Suprapubic skin (tissue), 3 donors: ENCODE results near the gene SLC12A6.

Experiments used
- POLR2AphosphoS5 ChIP-seq, 3 donors: sonication (generic); formaldehyde crosslinking; IDR thresholded peaks; one replicate each; pipeline ENCODE4 v1.6.1; 2017; ENCODE audit warnings: antibody characterized with exemption in 3 of 3
- TF ChIP-seq, protein P1 (sequence below), 2 donors: fragments of 200-600 bp in 1 of 2; fragments of 450-650 bp in 1 of 2; sonication (generic) in 1 of 2; IDR thresholded peaks; one replicate each; pipeline ENCODE4 v1.5.1; 2016 to 2019; ENCODE audit warnings: antibody characterized with exemption in 2 of 2, mild to moderate bottlenecking in 1 of 2, moderate library complexity in 1 of 2

DNA sequence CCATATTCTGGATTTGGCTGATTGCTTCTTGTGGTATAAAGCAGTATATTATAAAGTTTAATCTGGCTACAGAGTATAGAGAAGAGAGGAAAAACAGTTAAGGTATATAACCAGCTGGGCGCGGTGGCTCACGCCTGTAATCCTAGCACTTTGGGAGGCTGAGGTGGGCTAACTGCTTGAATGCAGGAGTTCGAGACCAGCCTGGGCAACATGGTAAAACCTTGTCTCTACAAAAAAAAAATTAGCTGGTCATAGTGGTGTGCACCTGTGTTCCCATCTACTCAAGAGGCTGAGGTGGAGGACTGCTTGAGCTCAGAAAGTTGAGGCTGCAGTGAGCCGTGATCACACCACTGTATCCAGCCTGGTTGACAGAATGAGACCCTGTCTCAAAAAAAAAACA, 7.3 kb downstream of the SLC12A6 start:
- TF ChIP-seq, protein P1, sequence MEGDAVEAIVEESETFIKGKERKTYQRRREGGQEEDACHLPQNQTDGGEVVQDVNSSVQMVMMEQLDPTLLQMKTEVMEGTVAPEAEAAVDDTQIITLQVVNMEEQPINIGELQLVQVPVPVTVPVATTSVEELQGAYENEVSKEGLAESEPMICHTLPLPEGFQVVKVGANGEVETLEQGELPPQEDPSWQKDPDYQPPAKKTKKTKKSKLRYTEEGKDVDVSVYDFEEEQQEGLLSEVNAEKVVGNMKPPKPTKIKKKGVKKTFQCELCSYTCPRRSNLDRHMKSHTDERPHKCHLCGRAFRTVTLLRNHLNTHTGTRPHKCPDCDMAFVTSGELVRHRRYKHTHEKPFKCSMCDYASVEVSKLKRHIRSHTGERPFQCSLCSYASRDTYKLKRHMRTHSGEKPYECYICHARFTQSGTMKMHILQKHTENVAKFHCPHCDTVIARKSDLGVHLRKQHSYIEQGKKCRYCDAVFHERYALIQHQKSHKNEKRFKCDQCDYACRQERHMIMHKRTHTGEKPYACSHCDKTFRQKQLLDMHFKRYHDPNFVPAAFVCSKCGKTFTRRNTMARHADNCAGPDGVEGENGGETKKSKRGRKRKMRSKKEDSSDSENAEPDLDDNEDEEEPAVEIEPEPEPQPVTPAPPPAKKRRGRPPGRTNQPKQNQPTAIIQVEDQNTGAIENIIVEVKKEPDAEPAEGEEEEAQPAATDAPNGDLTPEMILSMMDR (IDR thresholded peaks at IDR 0.05) = no peak
- no peak for TF ChIP-seq POLR2AphosphoS5 (IDR thresholded peaks at IDR 0.05)
